ENCODE data around the gene PUS10.

GRCh38 chr2:61011678-61012077, 6.4 kb downstream of the PUS10 start:
- TF ChIP-seq POLR2A (IDR thresholded peaks at IDR 0.05) (no peak), CTCF (IDR thresholded peaks at IDR 0.05) (no peak)

All from testis (tissue), 2 donors.